ENCODE data around the gene SLC7A8.
A peak's percentile ranks its signal among the peaks of the same experiment; 100 is the strongest.

Gene SLC7A8

DNA sequence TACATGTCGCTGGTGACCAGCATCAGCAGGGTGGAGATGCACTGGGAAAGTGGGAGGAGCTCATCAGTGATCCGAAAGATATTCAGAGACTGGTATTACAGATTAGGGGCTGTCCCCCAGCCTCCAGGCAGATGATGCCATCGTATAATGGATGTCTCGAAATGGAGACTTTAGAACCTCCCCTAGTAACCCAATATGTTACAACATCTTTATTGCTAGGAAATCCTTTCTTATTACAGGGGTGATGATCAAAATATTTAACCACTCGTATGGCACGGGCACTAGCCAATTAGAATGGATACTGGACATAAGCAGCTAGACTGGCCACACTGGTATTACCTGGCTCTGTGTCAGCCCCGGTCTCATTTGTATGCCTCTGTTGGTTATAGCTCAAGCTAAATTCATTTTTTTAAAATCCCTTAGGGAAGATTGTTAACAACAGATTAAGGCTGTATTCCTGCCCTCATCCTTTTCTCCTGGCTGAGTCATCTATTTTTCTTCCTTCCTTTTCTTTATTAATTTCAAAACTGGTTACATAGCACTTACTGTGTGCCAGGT is 53.6 kb downstream of the SLC7A8 start:
- DNase-seq, result no peak

GRCh38 chr14:23128969-23129758 is 54.3 kb downstream of the SLC7A8 start:
- no peak for DNase-seq

DNA sequence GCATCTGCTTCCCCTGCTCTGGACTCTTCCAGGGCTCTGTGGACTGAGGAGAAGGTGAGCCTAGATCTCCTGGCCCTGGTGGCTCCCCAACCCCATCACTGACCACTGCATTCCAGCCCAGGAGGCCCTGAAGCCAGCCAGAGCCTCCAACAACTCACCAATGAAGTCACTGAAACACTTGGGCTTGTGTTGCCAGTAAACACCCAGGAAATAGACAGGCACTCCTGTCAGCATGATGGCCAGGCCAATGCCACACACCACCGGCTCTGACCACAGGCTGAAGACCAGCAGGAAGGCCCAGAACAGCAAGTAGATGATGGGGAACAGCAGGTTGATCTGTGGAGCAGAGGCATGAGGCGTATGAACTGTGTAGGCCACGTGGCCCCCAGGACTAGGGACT is 55.6 kb downstream of the SLC7A8 start:
- no peak for DNase-seq

DNA sequence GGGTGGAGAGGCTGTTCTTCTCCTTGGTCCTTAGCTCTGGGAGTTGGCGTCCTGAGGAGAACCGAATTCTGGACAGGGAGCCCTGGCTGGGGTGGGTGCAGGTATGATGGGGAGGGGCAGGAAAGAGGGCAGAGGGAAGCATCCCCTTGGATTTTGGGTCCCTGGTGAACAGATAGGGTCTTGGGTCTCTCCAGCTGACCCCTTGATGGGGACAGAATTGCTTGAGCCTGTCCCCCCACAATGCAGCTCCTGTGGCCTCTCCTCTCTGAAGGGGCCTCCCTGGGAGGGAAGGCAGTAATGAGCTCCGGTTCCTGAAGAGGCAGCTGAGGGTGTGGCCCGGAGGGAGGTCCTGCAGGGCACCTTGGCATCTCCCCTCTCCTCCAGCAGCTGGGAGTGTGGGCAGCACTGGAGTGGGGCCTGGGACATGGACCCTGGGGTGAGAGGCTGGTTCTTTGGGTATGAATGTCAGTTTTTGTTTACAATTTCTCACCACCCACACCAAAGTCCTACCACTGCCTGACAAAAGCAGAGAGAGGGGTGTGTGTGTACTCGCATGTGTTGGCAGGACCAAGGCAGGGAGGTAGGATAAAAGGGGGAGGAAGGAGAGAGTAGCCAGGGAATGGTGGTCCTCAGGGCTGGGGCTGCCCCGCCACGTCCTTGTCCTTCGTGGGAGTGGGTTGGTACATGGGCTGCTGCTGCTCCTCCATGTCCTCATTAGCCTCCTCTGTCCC is 56.7 kb downstream of the SLC7A8 start:
- no peak for DNase-seq

GRCh38 chr14:23125933-23126524 is 57.4 kb downstream of the SLC7A8 start:
- no peak for DNase-seq

- no peak for DNase-seq
Measured at GRCh38 chr14:23125011-23125410, 58.4 kb downstream of the SLC7A8 start.

- DNase-seq, result no peak
Measured at GRCh38 chr14:23124337-23124954, 59.0 kb downstream of the SLC7A8 start.

DNA sequence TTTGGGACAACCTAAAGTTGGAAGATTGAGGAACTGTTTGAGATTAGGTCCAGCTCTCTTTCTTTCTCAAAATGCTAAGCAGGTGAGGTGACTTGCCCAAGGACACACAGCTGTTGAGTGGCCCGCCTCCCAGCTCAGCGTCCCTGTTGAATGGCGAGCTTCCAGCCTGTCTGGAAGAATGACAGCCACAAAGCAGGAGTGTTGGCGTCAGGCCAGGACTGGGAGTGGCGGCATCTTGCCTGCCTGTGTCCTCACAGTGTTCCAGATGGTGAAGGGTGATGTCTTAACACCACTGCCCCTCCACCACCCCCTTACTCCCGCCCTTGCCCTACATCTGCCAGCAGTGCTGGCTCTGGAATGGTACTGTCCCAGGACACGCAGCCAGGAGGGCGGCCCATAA is 60.0 kb downstream of the SLC7A8 start:
- no peak for DNase-seq

- DNase-seq, result no peak
Measured at GRCh38 chr14:23122086-23122485, 61.4 kb downstream of the SLC7A8 start.

GRCh38 chr14:23121361-23121771 is 62.1 kb downstream of the SLC7A8 start:
- DNase-seq, result peak; percentile 74 to 86 (median 79)

DNA sequence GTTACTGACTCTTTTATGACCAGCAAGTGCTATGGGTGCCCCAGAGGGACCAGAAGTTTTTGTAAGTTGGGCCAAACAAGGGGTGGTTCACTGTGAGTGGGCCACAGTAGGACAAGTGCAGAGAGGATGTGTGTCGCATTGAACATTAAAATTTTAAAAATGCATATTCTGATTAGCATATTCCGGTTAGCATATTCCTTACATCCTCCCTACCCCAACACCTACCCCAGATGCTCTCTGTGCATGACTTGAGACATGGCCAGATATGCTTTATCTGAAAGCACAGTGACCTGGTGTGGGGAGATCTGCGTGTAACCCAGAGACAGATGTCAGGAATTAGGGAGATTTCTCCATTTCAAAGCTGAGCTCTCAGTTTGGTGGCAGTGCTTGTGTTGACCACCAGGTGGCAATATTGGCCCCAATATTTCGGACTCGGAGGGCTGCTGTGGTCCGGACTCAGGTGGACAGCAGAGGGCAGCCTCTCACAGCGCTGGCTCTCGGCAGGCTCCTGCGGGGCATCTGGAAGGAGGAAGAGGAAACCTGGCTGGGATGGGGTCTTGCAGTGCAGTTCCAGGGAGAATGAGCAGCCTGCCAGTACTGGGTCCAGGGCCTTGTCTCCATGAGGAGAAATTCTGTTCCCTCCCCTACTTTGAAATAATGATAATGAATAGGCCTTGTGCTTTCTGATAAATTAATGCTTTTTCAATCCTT is 62.8 kb downstream of the SLC7A8 start:
- peak; percentile 92 to 95 (median 94) for DNase-seq

DNA sequence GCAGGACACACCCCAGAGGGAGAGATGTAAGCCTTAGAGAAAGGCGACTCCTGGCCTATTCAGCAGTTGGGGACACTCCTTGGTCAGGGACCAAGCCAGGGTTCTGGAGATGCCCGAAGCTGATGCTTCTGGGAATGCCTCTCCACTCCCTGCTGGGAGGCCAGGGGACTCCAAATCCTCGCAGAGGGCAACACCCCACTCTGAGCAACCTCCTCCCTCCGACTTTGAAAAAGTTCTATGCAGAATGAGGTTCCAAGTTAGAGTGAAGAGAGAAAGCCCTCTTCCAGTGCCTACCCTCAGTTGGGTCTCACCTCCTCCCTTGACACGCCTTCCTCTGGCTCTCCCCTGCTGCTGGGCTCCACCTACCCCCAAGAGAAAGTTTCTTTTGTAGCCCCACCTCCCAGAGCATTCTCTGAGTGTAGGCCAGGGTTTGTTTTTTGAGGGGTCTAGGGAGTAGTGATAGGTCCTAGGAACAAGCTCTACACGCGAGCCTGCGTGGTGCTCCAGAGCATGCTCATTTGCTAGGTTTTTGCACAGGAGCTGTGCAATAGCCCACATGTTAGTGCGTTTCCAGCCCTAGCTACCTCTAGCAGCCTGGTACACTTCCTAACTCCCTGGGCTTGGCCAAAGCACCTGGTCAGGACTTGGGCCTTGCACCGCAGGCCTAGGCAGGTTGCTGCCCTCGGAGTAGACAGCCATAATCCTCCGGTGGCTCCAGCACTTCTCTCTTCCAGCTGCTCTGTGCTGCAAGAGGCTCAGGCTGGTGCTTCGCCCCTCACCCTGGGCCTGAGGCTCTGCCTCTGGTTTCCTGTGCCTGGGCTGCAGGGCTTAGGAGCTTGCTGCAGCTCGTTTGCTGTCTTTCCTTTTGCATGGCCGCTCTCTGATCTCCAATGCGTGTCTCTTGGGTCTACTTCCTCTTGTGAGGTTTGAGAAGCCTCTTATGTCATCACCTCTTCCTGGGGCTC is 63.8 kb downstream of the SLC7A8 start:
- DNase-seq, result peak; percentile 71 to 85 (median 83)

DNA sequence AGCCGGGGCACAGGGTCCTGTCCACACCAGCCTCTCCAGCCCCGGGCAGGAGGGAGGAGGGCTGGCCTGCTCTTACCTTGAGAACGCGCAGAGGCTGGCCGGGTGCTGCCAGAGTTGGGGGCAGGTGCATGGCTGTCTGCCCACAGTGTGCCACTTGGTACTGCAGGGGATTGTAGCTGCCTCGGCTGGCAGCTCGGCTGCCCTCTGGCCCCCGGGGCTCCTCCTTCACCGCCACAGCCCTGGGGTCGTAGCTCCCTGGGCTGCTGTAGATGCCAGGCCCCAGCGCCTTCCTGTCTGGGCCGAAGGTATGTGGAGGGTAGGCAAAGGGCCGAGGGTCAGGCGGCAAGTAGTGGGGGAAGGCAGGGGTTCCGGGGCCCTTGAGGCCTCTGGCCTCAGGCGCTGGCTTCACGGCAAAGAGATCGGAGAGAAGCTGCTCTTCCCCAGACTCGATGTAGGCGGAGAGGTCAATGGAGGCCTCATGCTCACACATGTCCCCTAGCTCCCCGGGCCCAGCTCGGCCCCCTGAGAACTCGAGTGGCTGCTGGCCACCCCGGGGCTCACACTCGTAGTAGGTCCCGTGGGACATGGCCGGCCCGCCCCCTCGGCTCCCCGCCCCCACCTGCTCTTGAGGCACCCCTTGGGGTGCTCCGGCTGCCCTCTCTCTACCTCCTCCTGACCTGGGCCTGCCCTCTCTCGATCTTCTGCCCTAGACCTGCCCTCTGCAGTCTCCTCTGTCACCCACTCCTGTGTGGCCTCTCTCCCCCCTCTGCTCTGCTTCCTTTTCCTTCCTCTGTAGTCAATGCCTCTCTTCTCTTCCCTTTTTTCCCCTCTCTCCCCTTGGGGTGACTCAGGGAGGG is 64.7 kb downstream of the SLC7A8 start, which contains the start of gene CEBPE:
CEBPE (minus strand) TSS at position 750 of the 857 bp plus-strand sequence; CDS start at position 586, 164 bp downstream.
- peak; percentile 54 to 78 (median 74) for DNase-seq

DNA sequence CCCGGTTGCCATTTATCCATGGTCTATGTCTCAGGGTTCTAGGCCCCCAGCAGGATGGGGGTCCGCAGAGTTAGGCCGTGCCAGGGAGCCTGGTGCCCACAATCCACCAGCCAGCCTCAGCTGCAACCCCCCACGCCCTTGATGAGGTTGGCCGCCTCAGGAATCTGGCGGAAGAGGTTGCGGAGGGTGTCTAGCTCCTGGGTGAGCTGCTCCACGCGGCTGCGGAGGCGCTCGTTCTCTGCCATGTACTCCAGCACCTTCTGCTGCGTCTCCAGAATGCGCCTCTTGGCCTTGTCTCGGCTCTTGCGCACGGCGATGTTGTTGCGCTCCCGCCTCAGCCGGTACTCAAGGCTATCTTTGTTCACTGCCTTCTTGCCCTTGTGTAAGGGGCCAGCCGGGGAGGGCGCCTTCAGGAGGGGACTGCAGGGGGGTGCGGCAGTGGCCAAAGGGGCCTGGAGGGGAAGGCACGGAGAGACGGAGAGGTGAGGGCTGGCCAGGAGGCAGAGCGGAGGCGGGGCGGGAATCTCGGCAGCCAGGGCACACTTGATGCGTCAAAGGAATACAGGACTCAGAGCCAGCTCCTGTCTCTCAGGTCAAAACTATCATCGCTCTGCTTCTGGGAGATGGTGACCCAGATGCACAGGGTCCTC is 66.0 kb downstream of the SLC7A8 start:
- DNase-seq, result no peak

DNA sequence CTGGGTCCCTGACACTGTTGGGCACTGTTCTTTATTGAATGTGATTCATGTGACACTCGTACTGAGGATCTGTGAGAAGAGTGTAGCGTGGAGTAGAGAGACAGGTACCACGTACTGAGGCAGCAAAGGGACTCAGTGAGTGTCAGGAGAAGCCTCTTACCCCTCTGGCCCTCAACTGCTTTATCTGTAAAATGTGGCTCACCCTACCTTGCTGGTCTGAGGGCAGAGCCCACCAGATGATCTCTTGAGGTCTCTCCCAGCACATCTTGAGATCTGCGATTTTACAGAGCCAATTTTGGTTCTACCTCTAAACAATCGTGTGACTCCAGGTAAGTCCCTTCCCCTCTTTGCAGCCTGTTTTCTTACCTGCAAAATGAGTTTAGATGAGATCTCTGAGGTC is 67.5 kb downstream of the SLC7A8 start:
- no peak for DNase-seq

GRCh38 chr14:23115039-23115731 is 68.3 kb downstream of the SLC7A8 start:
- peak; percentile 81 to 94 (median 86) for DNase-seq

DNA sequence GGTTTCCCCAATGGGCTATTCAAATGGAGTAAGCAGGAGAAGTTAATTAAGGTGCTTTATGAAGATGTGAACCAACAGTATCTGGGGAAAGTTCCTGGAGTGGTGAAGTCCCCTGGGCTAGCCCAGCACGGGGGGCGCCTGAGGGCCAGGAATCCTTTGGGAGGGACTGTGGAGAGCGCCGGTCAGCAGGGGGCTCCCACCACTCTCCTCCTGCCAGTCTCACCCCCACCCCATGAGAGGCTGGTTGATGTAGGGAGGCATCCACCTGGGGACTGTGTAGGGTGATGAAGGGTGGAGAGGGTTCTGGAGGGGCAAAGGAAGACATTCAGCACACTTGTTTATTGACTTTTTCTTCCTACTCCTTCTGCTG is 68.8 kb downstream of the SLC7A8 start:
- no peak for DNase-seq

- DNase-seq, result no peak
Measured at GRCh38 chr14:23114120-23114458, 69.4 kb downstream of the SLC7A8 start.

All from suppressor macrophage (primary cell).